ENCODE data around the gene FKRP.
"Not testable (repeated sequence)": the region's sequence is repeated elsewhere in the genome, so short reads cannot be mapped to it uniquely, and the experiment has no call there.

FKRP gene

GRCh38 chr19:46786236-46787039 lies 40.6 kb downstream of the FKRP start:
- DNase-seq, result peak; percentile 89

GRCh38 chr19:46787040-46787330 lies 41.1 kb downstream of the FKRP start:
- no peak for DNase-seq

- peak; percentile 37 for DNase-seq
These were observed 41.7 kb downstream of the FKRP start for GRCh38 chr19:46787331-46788261.

GRCh38 chr19:46788262-46788967 lies 42.6 kb downstream of the FKRP start, which contains the start of gene SLC1A5:
TSS of gene SLC1A5 (minus strand) at chr19:46788594. CDS start at chr19:46787965, 629 bp downstream.
- peak; percentile 99 for DNase-seq

GRCh38 chr19:46788968-46789338 lies 43.1 kb downstream of the FKRP start:
- no peak for DNase-seq

GRCh38 chr19:46789371-46789770 lies 43.5 kb downstream of the FKRP start:
- no peak for DNase-seq

GRCh38 chr19:46791944-46792343 lies 46.1 kb downstream of the FKRP start:
- DNase-seq, result no peak

- no peak for DNase-seq
These were observed 52.0 kb downstream of the FKRP start for GRCh38 chr19:46797881-46798280.

GRCh38 chr19:46798713-46799112 lies 52.9 kb downstream of the FKRP start:
- no peak for DNase-seq

GRCh38 chr19:46802152-46802551 lies 56.3 kb downstream of the FKRP start:
- DNase-seq, result no peak

- DNase-seq, result no peak
These were observed 57.7 kb downstream of the FKRP start for GRCh38 chr19:46803555-46803954.

- not testable (repeated sequence) for DNase-seq
These were observed 58.6 kb downstream of the FKRP start for GRCh38 chr19:46804432-46804831.

GRCh38 chr19:46806656-46807055 lies 60.8 kb downstream of the FKRP start:
- no peak for DNase-seq

Measured in stimulated activated CD4-positive, alpha-beta T cell treated with anti-CD3 and anti-CD28 coated beads, Interleukin-1b, Interleukin-23, amount 100 ng/mL, for 48 hours (primary cell).